GM12873 (cell line): ENCODE measurements around the gene SNX30.

Source experiments
- CTCF ChIP-seq: IDR thresholded peaks from 2 replicates; pipeline ENCODE4 v1.5.1; 2012; ENCODE audit warnings: low read depth, mild to moderate bottlenecking, moderate library complexity, low read length, control low read depth; ENCODE audit not compliant: insufficient read depth; ENCODE audit errors: missing control alignments

The SNX30 gene

GRCh38 chr9:112878752-112879151 lies 128.2 kb downstream of the SNX30 start:
- no peak for TF ChIP-seq CTCF

GRCh38 chr9:112880650-112881049 lies 130.1 kb downstream of the SNX30 start:
- TF ChIP-seq CTCF = no peak

- TF ChIP-seq CTCF = no peak
Measured at GRCh38 chr9:112881331-112881730, 130.8 kb downstream of the SNX30 start.

- TF ChIP-seq CTCF = no peak
Measured at GRCh38 chr9:112884101-112884500, 133.5 kb downstream of the SNX30 start.

- TF ChIP-seq CTCF = no peak
Measured at GRCh38 chr9:112884721-112885120, 134.2 kb downstream of the SNX30 start.

GRCh38 chr9:112885324-112885723 lies 134.8 kb downstream of the SNX30 start:
- TF ChIP-seq CTCF = no peak

- TF ChIP-seq CTCF = no peak
Measured at GRCh38 chr9:112886351-112886750, 135.8 kb downstream of the SNX30 start.
